NCI-H69 (cell line): ENCODE measurements around the gene GRAMD1B.

Experiments
- DNase-seq: peaks from one replicate; lab custom pipeline; 2025; lab: John Stamatoyannopoulos, UW

GRAMD1B gene

DNA sequence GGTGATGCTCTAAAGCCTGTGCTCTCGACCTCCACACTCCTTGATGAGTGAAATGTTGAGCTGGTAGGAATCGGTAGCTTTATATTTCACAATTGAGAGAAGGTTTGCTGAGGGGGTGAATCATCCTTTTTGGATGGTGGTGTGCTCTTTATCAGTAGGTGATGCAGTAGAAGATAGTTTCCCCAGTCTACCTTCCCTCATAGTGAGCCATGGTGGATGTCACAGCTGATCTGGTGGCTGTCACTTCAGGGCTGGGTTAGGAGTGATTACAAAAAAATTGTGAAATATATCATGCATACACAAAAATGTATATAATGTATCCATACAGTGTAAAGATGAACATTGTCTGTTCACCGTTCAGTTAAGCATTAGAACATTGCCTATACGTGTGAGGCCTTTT is 105.3 kb downstream of the GRAMD1B start:
- no peak for DNase-seq

DNA sequence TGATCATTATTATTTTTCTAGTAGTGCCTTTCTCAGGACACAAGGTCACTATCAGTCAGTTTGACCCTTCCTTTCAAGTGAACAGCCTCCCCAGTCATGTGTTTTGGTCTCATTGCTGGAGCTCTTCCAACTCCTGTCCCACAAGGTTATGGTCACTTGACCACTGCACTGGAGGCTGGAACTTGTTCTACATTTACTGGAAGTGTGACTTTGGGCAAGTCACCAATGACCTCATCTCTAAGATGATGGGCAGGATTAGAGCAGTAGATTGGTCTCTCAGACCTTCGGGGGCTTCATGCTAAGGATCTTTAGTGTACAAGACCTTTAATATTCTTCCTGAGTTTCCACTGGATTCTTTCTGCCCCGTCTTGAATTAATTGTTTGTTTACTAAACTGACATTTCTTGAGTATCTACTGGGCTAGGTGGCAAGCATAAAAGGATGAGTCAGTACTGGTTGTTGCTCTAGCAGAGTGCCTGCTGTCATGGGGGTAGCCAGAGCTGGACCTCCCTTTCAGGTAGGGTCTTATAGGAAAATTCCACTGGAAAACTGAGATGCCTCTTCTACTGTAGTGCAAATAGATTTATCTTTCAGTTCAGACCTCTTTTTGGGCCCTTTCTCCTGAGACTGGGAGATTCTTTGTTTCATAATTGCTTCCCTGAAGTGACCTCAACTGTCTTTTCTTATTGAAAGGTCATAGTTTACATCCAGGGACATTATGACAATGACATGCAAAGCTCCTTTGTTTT is 106.8 kb downstream of the GRAMD1B start:
- no peak for DNase-seq

DNA sequence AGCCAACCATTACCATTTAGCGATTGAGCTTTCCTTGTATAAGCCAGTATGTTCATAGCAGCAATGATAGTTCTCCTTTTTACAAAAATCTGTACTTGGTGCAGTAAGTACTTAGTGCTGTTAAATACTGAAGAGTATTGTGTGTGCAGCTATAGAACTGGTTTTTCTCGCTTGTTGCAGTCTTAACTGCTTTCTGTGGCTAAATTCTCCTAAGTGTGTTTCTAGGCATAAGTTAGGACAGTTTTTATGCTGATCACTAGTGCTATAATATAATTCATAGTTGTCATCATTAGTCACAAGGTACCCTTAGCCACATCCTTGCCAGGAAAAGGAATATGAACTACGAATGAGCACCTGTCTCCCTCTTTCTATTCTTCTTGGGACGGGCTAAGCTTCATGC is 107.7 kb downstream of the GRAMD1B start:
- no peak for DNase-seq

DNA sequence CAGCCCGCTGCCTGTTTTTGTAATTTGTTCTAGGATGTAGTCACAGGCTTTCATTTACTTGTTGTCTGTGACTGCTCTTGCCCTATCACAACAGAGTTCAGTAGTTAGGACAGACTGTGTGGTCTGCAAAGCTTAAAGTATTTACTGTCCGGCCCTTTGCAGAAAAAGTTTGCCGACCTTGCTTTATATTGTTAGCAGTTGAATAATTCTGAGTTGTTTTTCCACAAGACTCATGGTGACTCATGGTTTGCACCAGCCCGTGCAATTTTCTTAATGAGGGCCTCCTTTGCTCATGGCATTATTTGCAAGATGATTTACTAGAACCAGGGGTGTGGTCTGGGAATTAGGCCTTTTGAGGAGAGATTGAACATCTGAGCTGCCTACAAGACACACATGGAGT is 113.7 kb downstream of the GRAMD1B start:
- peak; percentile 86 for DNase-seq

DNA sequence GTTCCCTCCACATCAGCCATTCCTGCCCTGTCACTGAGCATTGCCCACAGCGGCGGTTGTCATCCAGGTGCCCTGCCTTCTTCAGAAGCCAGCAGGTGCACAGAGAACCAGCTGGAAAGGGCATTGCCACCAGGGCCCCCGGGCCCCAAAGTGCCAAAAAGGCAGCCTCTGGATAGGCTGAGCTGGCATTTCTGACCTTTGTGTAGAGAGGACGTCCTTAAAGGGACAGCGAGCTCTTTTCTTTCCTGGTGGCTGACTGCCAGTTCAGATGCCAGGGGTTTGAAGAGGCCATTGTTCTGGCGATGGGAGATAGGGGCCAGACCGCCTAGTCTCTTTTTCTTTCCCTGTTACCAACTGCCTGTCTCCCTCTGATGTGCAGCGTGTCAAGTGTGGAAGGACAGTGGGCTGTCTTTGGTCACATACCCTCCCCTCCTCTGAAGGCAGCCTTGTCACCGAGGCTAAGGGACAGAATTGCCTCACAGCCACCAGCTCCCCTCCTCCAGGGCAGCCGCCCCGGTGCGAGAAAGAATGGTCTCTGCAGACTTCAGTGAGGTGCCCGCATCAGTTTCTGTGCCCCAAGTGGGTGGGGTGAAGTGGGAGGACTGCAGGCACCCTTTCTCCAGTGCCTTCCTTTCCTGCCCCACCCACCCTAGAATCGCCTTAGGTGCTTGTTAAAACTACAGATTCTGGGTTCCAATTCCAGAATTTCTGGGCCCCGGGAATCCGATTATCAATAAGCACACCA is 114.7 kb downstream of the GRAMD1B start:
- DNase-seq, result peak; percentile 13

DNA sequence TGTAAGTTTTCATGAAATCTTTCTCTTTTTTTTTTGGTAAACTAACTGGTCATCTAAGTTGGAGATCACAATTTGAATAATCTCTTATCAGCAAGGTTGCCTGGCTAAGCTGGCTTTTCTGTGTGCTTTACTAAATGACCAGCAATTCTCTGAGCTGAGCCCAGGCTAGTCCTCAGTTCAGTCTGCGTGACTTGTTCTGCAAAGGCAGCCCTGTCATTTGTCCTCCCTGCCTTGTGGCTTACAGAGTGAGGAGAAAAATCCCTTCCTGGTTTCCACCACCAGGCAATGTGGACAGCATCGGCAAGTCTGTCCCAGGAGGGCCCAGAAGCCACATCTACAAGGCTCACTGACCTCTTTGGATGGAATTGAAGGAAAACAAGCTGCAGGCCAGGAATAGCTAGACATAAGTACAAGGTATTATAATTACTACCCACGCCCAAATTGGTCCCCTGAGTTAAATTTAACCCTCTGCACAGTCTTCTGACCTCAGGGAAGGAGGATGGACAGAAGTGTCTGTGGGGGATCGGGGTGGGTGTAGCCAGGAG is 115.7 kb downstream of the GRAMD1B start:
- peak; percentile 66 for DNase-seq

DNA sequence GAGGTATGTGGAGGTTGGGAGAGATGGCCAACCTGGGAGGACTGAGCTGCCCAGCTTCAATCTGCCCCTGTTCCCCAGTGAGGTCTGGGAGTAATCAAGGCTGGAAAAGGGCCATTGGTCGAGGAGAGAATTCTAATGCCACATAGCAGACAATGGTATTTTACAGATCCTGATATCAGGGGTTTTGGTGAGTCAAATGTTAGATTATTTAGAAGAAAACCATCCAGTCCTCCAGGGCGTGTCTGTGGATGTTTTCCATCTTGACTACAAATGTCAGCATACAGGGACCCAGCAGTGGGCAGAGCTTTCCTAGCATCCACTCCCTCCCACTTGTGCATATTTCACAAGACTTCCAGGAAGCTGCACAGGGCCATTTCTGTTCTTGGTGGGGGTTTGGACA is 116.4 kb downstream of the GRAMD1B start:
- no peak for DNase-seq

DNA sequence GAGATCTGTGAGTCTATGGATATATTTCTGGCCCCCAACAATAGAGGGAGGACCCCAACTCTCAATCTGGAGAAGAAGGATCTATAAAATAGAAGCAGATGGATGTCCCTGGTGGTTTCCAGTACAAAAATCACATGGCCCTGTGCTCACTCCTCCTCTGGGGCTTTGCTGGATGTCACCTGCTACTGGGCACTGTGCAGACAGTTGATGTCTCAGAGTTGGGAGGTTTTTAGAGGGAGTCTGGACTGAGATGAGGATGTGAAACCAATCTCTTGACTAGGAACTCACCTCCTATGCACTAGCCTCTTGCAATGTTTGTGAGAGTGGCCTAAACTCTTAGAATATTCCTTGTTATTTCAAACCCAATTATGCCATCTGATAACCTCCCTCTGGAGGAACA is 117.1 kb downstream of the GRAMD1B start:
- DNase-seq, result no peak

DNA sequence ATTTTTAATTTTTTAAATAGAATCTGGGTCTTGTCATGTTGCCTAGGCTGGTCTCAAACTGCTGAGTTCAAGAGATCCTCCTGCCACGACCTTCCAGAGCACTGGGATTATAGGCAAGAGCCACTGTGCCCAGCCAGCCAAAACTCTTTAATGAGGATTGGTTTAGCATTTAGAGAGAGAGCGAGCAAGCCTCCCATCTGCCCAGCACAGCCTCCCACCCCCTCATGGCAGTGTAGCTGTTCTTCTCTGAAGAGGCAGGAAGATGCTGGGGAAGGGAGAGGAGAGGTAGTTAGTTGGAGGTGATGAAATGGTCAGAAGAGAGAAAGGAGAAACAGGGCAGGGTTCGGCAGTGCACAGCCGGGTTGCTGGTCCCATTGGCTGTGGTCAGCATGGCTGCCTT is 118.7 kb downstream of the GRAMD1B start:
- no peak for DNase-seq

DNA sequence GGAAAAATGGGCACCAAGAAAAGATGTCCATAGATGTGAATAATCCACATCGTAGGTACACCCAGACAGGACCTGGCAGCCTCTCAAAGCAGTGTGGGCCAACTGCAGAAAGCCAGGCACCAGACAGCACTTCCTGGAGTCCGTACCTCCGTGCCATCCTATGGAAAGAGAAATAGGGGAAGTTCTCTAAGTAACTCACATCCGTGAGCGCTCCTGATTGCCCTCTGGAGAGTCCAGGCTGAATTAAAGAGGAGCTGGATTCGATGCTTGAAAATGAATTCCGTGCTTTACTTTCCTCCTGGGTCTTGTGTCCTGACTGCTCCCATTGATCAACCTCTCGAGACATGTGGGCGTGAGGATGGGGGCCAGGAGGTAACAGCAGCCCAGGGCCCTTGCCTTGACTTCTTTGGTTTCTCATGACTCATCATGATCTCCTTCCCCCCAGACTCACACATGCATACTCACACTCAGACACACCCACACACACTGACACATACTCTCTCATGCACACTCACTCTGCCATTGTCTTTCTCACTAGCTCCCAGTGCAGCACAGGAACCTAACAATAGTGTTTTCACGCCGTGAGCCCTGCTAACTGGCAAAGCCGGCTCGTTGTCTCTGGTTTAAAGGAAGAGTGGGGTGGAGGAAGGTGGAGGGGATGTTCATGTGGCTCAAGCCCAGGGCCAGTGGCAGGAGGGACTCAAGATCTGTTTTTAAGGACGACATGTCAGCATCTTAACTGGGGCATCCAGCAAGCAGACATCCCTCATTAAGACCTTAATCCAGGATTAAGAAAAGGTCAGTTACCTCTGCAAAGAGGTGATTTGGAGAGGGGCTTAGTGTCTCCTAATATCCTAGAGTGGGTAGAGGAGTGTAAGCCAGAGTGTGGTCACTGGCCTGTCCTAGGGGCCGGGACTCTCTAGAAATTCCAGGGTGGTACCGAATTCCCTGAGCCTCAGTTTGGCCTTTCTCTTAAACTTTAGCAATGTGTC is 120.2 kb downstream of the GRAMD1B start:
- DNase-seq, result no peak

DNA sequence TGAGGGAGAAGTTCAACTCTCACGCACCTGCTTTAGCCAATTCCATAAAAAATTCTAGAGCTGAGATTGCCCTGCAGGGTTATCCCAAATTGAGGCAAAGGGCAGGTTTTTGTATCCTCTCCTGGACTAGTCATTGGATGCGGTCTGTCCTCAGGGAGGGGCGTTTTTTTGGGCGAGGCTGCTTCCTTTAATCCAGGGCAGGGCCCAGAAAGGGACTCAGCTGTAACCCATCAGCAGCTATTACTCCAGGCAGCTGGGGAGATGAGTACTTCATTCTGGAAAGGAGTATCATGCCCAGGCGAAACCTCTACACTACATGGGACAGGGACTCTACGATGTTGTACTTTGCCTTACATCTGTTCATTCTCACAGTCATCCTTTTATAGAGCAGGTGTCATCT is 121.0 kb downstream of the GRAMD1B start:
- no peak for DNase-seq

DNA sequence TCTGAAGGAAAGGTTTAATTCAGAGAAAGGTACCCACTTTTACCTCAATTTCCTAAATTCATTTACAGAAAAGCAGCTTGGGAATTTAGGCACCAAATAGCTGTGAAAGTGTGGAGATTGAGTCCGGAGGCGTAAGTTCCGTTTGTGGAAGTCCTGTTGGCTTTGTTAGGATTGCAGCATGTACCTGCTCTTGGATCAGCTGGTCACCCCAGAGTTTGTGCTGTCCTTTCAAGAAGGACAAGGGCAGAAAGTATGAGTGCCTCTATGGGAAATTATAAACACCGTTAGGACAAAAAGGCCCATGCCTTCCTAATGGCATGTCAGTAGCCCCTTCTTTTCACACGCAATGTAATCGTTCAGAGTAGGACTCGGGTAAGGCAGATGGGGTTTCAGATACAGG is 126.6 kb downstream of the GRAMD1B start:
- DNase-seq, result no peak

DNA sequence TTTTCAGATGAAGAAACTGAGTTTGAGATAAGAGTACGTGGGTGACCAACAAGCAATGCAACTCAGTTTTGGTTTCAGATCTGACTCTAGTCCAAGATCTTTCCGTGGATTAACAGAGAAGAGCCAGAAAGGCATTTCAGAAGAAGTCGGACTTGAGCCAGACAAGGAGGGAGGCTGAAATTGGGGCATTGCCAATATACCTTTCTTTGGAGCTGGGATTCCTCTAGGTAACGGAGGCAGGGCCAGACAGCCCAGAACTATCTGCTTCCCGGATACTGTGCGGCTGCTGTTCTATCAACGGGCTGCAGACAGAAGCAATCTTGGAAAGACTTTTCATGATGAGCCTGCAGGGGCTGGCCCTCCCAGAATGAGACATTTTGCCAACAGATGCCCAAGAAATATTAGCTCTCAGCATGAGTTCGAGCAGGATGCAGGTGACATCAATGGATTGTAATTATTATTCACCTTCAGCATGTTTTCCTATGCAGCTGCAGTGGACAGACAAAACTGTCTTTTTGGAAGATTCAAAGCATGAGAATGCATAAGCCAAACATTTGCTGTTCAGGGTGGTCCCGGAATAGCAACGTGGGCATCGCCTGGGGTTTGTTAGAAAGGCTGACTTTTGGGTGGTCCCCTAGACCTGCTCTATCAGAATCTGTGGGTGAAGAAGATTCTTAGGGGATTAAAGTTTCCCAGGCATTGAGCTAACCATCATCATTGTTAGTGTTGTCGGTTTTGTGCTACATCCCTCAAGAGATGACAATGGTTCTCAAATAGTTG is 128.7 kb downstream of the GRAMD1B start:
- DNase-seq, result peak; percentile 85

DNA sequence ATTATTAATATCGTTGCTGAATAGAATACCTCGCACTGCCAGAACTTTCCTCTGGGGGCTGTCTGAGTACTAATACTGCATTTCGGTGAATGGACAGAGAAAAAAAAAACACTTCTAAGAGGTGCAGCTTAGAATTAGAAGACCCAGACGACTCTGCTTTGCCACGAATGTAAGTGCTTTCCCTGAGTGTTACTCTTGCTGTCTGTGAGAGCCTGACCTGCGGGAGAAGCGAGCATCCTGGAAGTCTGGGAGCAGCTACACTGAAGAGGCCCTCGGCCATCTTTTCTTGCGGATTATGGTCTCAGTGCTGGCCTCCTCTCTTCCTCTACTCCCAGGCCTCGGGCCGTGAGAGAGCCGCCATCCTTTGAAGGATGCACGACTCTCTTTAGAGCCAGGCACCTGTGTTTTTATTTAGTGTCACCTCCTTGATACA is 129.5 kb downstream of the GRAMD1B start:
- peak; percentile 72 for DNase-seq

DNA sequence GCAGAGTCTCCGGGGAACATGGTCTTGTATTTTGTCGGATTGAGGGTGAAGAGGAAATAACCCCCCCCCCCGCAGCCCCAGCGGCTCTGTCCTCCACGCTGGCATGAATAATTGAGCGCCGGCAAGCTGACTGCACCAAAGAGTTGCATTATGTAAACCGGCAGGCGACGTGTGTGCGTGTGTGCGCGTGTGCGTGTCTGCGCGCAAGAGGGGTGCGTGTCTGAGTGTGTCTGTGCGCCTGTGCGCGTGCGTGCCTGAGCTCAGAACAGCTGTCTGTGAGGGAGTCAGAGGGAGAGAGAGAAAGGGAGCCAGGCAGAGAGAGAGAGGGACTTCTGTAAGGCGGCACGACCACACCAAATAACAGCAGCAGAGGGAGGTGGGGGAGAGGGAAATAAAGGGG is 129.9 kb downstream of the GRAMD1B start:
- peak; percentile 86 for DNase-seq

DNA sequence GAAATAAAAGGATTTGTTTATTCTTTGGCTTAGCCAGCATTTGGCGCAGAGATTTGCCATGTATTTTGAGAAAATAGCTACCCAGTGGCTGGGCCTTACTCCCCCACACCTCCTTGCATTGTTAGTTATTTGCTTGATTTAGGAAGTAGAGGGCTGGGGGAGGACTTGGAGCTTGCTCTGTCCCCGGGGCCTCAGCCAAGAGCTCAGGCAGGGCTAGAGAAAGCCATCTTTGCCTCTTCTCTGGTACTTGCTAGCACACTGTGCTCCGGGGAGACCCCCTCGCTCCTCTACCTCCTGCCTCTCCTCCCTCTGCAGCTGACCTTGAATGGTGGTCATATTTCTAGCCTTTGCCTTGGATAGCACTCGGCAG is 131.3 kb downstream of the GRAMD1B start:
- DNase-seq, result no peak

DNA sequence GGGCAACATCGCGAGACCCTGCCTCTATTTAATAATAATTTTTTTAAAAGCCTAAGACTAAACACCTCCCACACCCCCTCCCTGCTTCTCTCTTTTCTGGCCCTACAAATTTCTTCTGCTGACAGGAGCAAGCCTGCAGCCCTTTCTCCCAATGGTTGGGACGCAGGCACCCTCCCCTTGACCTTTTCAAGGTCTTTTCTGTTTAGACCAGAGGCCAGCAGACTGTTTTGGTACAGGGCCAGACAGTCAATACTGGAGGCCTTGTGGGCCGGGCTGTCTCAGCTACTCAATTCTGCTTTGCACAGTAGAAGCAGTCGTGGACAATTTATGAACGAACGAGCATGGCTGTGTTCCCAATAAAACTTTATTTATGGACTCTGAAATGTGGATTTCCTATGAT is 132.1 kb downstream of the GRAMD1B start:
- peak; percentile 27 for DNase-seq

DNA sequence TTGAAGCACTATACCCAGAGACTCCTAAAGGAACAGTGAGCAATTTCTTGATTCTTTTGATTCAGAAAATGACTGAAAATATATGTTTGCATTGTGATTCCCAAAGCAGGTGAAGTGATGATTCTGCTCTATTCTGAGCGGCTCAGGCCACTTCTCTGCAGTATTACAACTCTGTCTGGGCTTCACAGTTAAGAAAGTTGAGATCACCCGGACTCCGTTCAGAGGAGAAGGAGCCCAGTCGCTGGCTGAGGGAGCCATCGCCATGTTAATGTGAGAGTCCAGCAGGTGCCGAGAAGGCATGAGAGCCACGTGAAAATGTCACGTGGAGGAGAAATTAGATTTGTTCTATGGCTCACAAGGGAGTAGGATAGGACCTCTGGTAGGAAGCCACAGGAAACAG is 132.8 kb downstream of the GRAMD1B start:
- DNase-seq, result no peak

DNA sequence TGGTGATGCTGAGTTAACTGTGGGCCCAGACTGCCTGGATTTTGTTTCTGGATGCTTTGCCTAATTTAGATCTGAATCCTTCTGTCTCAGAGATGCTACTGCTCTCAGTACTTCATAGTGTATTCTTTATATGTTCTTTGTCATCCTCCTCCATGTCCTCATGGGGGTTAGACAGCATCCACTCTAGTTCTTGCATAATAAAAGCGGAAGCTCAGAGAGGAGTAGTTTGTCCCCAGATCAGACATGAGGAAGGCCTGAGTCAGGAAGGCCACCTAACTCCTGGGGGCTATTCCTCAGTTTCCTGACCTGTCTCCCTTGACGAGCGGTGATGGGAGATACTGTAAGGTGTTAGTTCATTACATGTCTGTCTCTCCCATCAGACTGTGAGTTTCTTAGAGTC is 134.2 kb downstream of the GRAMD1B start:
- DNase-seq, result no peak

DNA sequence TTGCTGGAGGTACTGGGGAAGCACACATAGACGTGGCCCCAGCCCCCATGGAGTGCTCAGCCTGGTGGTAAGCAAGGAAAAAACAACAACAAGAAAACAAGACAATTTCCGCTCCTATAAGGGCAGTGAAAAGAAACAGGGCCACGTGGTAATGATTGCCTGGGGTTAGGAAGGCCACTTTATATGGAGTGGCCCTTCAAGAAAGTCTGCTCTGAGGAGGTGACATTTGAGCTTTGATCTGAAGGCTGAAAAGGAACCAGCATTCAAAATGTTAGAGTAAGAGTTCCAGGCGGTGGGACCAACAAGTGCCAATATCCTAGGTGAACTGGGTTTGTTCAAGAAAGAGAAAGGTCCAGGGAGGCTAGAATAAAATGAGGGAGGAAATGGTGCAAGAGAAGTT is 136.8 kb downstream of the GRAMD1B start:
- no peak for DNase-seq

DNA sequence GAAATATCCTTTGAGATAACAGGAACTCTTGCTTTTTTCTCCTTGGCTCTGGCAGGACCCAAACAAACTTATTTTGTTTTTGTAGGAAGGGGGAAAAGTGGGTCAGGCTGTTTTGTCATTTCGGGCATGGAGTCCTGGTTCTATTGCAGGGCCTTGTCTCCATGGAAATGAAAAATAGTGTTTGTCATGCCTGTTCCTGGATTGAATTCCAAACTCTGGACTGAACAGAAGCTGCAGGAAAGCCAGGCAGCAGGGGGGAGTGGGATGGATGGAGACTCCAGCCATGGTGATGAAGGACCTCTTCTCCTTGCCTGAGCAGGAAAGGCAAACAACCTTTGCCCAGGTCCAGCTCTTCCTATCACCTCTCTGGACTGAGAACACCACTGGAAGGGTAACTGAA is 137.4 kb downstream of the GRAMD1B start:
- no peak for DNase-seq
